ENCODE results near the gene THADA. TPM values are rescaled to one million over a fixed set of nuclear protein-coding genes. Genes with fewer than 3 reads are reported as not detected.

Gene THADA
- total RNA-seq, 1 donor from 2014 or later = 40.4 TPM

GRCh38 chr2:43472527-43473194, 123.2 kb downstream of the THADA start:
- intact Hi-C loops (cut with micrococcal nuclease) = no loop called here

- intact Hi-C loops (cut with micrococcal nuclease) = no loop called here
Measured at GRCh38 chr2:43469713-43470112, 126.1 kb downstream of the THADA start.

DNA sequence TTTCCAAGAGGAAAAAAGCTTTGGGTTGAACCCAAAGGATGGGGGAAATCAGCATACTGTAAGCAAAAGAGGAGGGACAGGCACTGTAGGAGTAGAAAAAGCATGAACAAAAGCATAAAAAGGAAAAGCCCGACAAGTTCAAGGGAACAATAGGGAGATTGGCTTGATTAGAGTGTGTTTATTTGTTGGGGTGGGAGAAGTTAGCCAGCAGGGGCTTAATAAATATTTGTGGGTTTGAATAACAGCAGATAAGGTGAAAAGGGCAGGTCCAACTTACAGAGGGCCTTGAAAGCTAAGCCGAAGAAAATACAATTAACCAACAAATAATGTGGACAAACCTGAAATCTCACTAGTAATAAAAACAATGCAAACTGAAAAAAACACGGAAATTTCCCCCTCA, 126.7 kb downstream of the THADA start:
- intact Hi-C loops (cut with micrococcal nuclease) = no loop called here

- intact Hi-C loops (cut with micrococcal nuclease) = no loop called here
Measured at GRCh38 chr2:43467891-43468290, 127.9 kb downstream of the THADA start.

DNA sequence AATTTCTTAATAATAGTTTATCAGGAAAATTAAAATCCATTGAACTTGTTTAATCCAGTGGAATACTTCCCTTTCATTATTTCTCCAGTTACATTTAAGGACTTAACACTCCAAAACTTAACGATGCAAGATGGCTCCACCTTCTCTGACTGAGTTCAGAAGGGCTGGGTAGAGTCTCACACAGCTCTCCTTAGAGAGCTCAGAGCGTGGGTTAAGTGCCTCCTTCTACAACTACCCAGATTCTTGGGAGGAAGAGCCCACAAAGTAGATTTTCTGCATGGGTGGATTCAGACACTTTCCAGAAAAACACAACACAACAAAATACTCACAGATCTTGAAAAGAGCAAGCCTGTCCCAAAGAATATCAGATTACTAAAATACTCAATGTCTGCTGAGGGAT, 130.6 kb downstream of the THADA start:
- intact Hi-C loops (cut with micrococcal nuclease) = no loop called here

GRCh38 chr2:43464590-43464989, 131.2 kb downstream of the THADA start:
- intact Hi-C loops (cut with micrococcal nuclease) = no loop called here

DNA sequence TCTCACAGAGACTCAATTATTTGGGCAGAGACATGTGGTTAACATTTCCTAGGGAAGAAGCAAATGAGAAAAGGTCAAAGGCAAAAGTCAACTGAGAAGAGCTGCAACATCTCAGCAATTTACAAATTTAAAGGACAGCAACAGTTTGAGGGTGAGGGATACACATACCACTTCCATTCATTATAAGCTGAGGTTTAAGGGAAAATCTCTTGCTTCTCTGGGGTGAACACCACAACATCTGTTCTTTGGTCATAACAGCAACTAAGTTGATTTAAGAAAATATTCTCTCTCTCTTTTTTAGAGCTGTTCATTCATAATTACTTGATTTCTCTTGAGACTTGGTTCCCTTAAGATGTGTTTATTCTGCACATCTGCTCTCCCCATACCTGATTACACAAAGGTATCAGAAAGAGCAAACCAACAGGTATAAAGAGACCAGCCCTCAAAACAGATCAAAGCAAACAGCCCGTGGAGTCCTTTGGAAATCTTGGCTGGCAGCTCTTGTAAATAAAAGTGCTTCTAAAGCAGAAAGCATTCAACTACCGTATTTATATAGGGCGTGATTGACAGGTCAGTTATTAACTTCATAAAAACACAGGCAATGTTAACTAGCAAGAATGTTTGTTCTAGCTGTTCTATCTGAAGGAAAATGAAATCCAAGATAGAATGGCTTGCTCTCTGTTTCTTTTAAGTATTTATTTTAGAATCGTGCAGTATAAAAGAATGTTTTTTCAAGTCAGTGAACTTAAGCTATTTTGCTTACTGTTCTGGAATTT, 132.8 kb downstream of the THADA start:
- intact Hi-C loops (cut with micrococcal nuclease) = no loop called here

DNA sequence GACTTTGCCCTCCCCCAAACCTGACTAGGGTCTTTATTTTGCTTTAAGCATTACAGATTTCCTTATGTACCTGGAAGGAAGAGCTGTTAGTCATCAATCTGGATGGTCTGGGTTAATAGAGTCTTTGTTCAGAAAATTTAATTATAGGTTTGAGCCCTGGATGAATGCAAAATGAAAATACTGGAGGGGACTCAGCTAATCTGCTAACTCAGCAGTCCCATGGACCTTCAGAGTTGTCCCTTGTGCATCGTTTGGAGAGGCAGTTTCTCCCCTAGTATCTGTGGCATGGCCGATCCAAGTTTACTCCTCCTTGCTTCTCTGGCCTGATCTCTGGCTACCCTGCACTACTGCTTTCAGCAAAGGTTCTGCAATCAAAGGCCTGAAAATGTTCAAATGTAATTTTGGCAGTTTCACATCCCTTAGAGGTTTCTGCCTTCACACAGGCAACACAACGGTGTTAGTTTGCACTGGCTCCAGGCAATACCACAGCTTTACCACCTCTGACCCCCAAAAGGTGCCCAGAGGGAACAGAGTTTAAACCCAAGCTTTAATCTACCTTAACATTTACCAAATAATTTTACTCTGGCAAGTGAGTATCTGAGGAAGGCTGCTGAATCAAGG, 134.3 kb downstream of the THADA start:
- intact Hi-C loops (cut with micrococcal nuclease) = no loop called here

- intact Hi-C loops (cut with micrococcal nuclease) = no loop called here
Measured at GRCh38 chr2:43460611-43461365, 135.1 kb downstream of the THADA start.

GRCh38 chr2:43460174-43460546, 135.7 kb downstream of the THADA start:
- intact Hi-C loops (cut with micrococcal nuclease) = no loop called here

DNA sequence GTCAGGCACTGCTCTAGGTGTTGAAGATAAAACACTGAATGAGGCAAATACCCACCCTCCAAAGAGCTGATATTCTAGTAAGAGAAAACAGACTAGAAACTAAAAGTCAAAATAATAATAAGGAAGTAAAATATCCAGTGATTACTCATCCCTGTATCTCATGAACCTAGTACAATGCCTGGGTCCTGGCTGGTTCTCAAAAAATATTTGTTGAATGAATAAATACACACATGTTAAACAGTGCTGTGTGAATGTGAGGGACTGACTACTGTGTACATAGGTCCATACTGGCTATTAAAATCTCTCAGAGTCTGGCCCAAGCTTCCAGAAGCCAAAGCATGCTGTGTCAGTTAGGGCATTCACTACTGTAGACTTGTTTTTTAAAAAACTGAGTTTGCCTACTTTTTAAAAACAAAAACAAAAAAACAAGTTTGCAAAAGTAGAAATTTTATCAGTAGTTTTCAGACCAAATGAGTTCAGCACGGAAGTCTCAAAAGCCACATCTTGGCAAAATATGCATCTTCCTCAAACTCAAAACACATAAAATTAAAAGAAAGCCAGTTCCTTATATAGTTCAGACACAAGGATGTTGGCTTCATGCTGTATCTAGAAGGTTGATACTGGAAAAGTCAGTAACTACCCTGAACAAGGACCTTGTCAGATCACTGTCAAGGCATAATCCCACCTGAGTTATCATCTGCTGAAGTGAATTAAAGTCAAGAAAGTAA, 136.2 kb downstream of the THADA start:
- intact Hi-C loops (cut with micrococcal nuclease) = no loop called here

- intact Hi-C loops (cut with micrococcal nuclease) = no loop called here
Measured at GRCh38 chr2:43458014-43458628, 137.7 kb downstream of the THADA start.

- intact Hi-C loops (cut with micrococcal nuclease) = no loop called here
Measured at GRCh38 chr2:43455731-43456642, 139.9 kb downstream of the THADA start.

- intact Hi-C loops (cut with micrococcal nuclease) = no loop called here
Measured at GRCh38 chr2:43455296-43455695, 140.5 kb downstream of the THADA start.

DNA sequence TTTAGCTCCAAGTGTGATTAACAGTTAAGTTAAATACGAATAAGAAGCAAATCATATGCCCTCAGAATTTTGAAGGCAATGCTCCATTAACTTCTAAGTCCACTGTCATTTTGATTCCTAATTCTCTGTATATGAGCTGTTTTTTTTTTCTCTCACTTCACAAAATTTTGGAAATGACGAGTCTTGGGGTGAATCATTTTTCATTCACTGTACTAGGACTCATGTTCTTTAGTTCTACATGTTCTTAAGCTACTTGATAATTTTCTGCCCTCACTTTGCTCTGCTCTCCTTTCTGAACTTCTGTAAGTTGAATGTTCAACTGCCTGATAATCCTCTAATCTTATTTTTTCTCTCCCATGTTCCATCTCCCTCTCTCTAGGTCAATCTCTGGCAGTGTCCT, 141.0 kb downstream of the THADA start:
- intact Hi-C loops (cut with micrococcal nuclease) = no loop called here

- intact Hi-C loops (cut with micrococcal nuclease) = no loop called here
Measured at GRCh38 chr2:43453179-43454170, 142.4 kb downstream of the THADA start.

GRCh38 chr2:43452318-43452731, 143.5 kb downstream of the THADA start:
- intact Hi-C loops (cut with micrococcal nuclease) = no loop called here

- intact Hi-C loops (cut with micrococcal nuclease) = no loop called here
Measured at GRCh38 chr2:43450617-43451016, 145.2 kb downstream of the THADA start.

DNA sequence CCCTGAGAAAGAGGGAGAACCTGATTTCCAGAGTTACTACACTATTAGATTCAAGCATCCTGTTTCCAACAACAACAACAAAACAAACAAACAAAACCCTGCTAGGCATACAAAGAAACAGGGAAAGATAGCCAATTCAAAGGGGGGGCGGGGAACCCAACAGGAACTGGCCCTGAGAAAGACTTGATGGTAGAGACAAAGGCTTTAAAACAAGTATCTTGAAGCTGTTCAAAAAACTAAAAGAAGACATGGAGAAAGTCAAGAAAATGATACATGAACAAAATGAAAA, 147.1 kb downstream of the THADA start:
- intact Hi-C loops (cut with micrococcal nuclease) = no loop called here

Measured in T-helper 2 cell treated with Interferon-gamma antibody and Interleukin-4, amounts not matched to agents 100 ng/mL and 5 ng/mL, for 36 hours (primary cell).